ENCODE measurements around the gene NR6A1. TPM values are rescaled to one million over a fixed set of nuclear protein-coding genes. Genes with fewer than 3 reads are reported as not detected.

The NR6A1 gene
- total RNA-seq, 4 donors from 2014 or later = 1.8 to 2.8 (median 2.0) TPM

- Histone ChIP-seq H3K4me3 (no peak overlapping the region), H3K9me3 (no peaks in the 10 kb centered on the region), H3K27ac (replicated peaks in 1 of 4) (no peak overlapping the region), H3K4me1 (peaks cover 12 to 18% (median 16%) of the 10 kb centered on the region in 4 donors), H3K36me3 (no peaks in the 10 kb centered on the region), H3K27me3 (peaks cover 6 to 87% (median 30%) of the 10 kb centered on the region in 4 donors)
- no peak for TF ChIP-seq EP300 (IDR thresholded peaks at IDR 0.05)
- TF ChIP-seq CTCF (IDR thresholded peaks at IDR 0.05) = no peak
- no peak for TF ChIP-seq POLR2AphosphoS5 (IDR thresholded peaks at IDR 0.05)
- intact Hi-C loops (cut with DNase I) = no loop called here
- DNase-seq (ENCODE audit: extremely low spot score) = no peak
- WGBS = 80% methylated on average over 3 of the region's 3 CpGs
Measured at GRCh38 chr9:124499216-124499615, 271.9 kb downstream of the NR6A1 start.

GRCh38 chr9:124498499-124499146 lies 272.5 kb downstream of the NR6A1 start:
- H3K9me3 ChIP-seq = no peaks in the 10 kb centered on the region
- intact Hi-C loops (cut with DNase I) = no loop called here
- 67% methylated on average over 10 of the region's 15 CpGs for WGBS
- H3K4me3 ChIP-seq = no peak overlapping the region
- peaks cover 4 to 85% (median 24%) of the 10 kb centered on the region in 4 donors for H3K27me3 ChIP-seq
- no peaks in the 10 kb centered on the region for H3K36me3 ChIP-seq
- no peak for DNase-seq (ENCODE audit: extremely low spot score)
- TF ChIP-seq EP300 (IDR thresholded peaks at IDR 0.05) (no peak), POLR2AphosphoS5 (IDR thresholded peaks at IDR 0.05) (no peak), CTCF (IDR thresholded peaks at IDR 0.05) (no peak), POLR2A (IDR thresholded peaks at IDR 0.05; ENCODE audit: low read depth) (no peak)
- no peak overlapping the region for H3K27ac ChIP-seq (replicated peaks in 1 of 4)
- H3K4me1 ChIP-seq = peaks cover 8 to 12% (median 10%) of the 10 kb centered on the region in 4 donors

- peaks cover 2 to 6% (median 4%) of the 10 kb centered on the region in 4 donors for H3K4me1 ChIP-seq
- H3K4me3 ChIP-seq = no peak overlapping the region
- intact Hi-C loops (cut with DNase I) = no loop called here
- peaks cover 3 to 81% (median 18%) of the 10 kb centered on the region in 4 donors for H3K27me3 ChIP-seq
- WGBS = 63% methylated on average over 6 of the region's 6 CpGs
- no peaks in the 10 kb centered on the region for H3K36me3 ChIP-seq
- no peaks in the 10 kb centered on the region for H3K9me3 ChIP-seq
- no peak overlapping the region for H3K27ac ChIP-seq (replicated peaks in 1 of 4)
- TF ChIP-seq CTCF (IDR thresholded peaks at IDR 0.05) = no peak
- DNase-seq (ENCODE audit: extremely low spot score) = no peak
Measured at GRCh38 chr9:124498040-124498439, 273.1 kb downstream of the NR6A1 start.

- WGBS = 89% methylated on average over 7 of the region's 8 CpGs
- TF ChIP-seq CTCF (IDR thresholded peaks at IDR 0.05) = no peak
- TF ChIP-seq POLR2AphosphoS5 (IDR thresholded peaks at IDR 0.05) = no peak
- TF ChIP-seq POLR2A (IDR thresholded peaks at IDR 0.05; ENCODE audit: low read depth) = no peak
- no peak for TF ChIP-seq EP300 (IDR thresholded peaks at IDR 0.05)
- intact Hi-C loops (cut with DNase I) = no loop called here
- Histone ChIP-seq H3K4me3 (no peak overlapping the region), H3K36me3 (no peaks in the 10 kb centered on the region), H3K9me3 (no peaks in the 10 kb centered on the region), H3K27ac (replicated peaks in 1 of 4) (no peak overlapping the region), H3K27me3 (peaks cover 0 to 81% (median 12%) of the 10 kb centered on the region in 4 donors), H3K4me1 (no peaks in the 10 kb centered on the region)
- DNase-seq (ENCODE audit: extremely low spot score) = no peak
Measured at GRCh38 chr9:124497441-124497840, 273.7 kb downstream of the NR6A1 start.

- no peaks in the 10 kb centered on the region for H3K36me3 ChIP-seq
- H3K9me3 ChIP-seq = no peaks in the 10 kb centered on the region
- intact Hi-C loops (cut with DNase I) = no loop called here
- peaks cover 0 to 81% (median 4%) of the 10 kb centered on the region in 4 donors for H3K27me3 ChIP-seq
- no peak overlapping the region for H3K4me3 ChIP-seq
- H3K4me1 ChIP-seq = no peaks in the 10 kb centered on the region
- no peak for DNase-seq (ENCODE audit: extremely low spot score)
- 78% methylated on average over 9 of the region's 15 CpGs for WGBS
- TF ChIP-seq POLR2A (IDR thresholded peaks at IDR 0.05; ENCODE audit: low read depth) = no peak
- TF ChIP-seq CTCF (IDR thresholded peaks at IDR 0.05) = no peak
- TF ChIP-seq POLR2AphosphoS5 (IDR thresholded peaks at IDR 0.05) = no peak
- TF ChIP-seq EP300 (IDR thresholded peaks at IDR 0.05) = no peak
- no peak overlapping the region for H3K27ac ChIP-seq (replicated peaks in 1 of 4)
Measured at GRCh38 chr9:124496463-124496862, 274.6 kb downstream of the NR6A1 start.

Data from esophagus muscularis mucosa (tissue), 4 donors.